B cell (primary cell): ENCODE data around the gene ATP6V1F. TPM values are rescaled to one million over a fixed set of nuclear protein-coding genes. Genes with fewer than 3 reads are reported as not detected.

Experiments used
- ATAC-seq: fragments of 200-7000 bp; cut with Tn5 transposase; one replicate; pipeline ENCODE4 v1.10.0; 2021; ENCODE audit warnings: low read depth, mild to moderate bottlenecking, moderate number of reproducible peaks, moderate library complexity
- CTCF ChIA-PET: fragments of 350-600 bp; sonication (Branson Sonifier 250); formaldehyde crosslinking; loops from one replicate; lab custom pipeline; 2021; ENCODE audit warnings: antibody characterized with exemption, inconsistent platforms; lab: Charles Lee
- POLR2A ChIA-PET: fragments of 350-600 bp; sonication (Branson Sonifier 250); formaldehyde crosslinking; loops from one replicate; lab custom pipeline; 2021; ENCODE audit warnings: antibody characterized with exemption; lab: Charles Lee
- DNase-seq: peaks from one replicate; pipeline ENCODE4 v3.0.0; 2013
- H2AFZ ChIP-seq: 2 replicates; pipeline ENCODE4 v1.6.1; 2012; ENCODE audit warnings: mild to moderate bottlenecking, low read depth, low read length; ENCODE audit not compliant: insufficient read depth, poor library complexity, severe bottlenecking
- H3K27ac ChIP-seq, 2 donors: 1 replicate in 1 of 2; 2 replicates in 1 of 2; pipeline ENCODE4 v1.5.1; 2012 to 2013; ENCODE audit warnings: low read length in 2 of 2, mild to moderate bottlenecking in 2 of 2, moderate library complexity in 1 of 2
- H3K27me3 ChIP-seq, 4 experiments: fragments of 200-600 bp in 1 of 4; sonication (generic) in 1 of 4; replicated peaks in 1 of 4; 1 replicate in 2 of 4; 2 replicates in 2 of 4; pipeline versions ENCODE4 v1.6.1 to v1.7.0; 2013 to 2016; ENCODE audit warnings: low read length in 3 of 4, mild to moderate bottlenecking in 2 of 4, mixed read lengths in 1 of 4, moderate library complexity in 1 of 4; ENCODE audit not compliant: insufficient read depth in 4 of 4, control insufficient read depth in 3 of 4; ENCODE audit errors: control extremely low read depth in 1 of 4
- H3K36me3 ChIP-seq, 2 experiments: replicated peaks in 1 of 2; 1 replicate in 1 of 2; 2 replicates in 1 of 2; pipeline versions ENCODE4 v1.6.1 to v1.7.1; 2013; ENCODE audit warnings: low read length in 1 of 2; ENCODE audit not compliant: insufficient read depth in 2 of 2, control insufficient read depth in 1 of 2; ENCODE audit errors: control extremely low read depth in 1 of 2, extremely low read depth in 1 of 2
- H3K4me1 ChIP-seq, 2 donors: fragments of 200-600 bp in 1 of 2; sonication (generic) in 1 of 2; 1 replicate in 1 of 2; 2 replicates in 1 of 2; pipeline versions ENCODE4 v1.5.1 to v1.6.1; 2013 to 2017; ENCODE audit warnings: low read length in 2 of 2; ENCODE audit not compliant: control insufficient read depth in 2 of 2, insufficient read depth in 2 of 2
- H3K4me2 ChIP-seq: replicated peaks from 2 replicates; pipeline ENCODE3; 2012; ENCODE audit warnings: mild to moderate bottlenecking, low read depth, low read length; ENCODE audit not compliant: poor library complexity, severe bottlenecking
- H3K4me3 ChIP-seq, 5 experiments: fragments of 200-600 bp in 1 of 5; sonication (generic) in 1 of 5; 1 replicate in 3 of 5; 2 replicates in 2 of 5; pipeline versions ENCODE4 v1.5.1 to v1.7.0; 2011 to 2016; ENCODE audit warnings: low read length in 4 of 5, mild to moderate bottlenecking in 4 of 5, low read depth in 2 of 5, control low read depth in 1 of 5, moderate library complexity in 1 of 5; ENCODE audit not compliant: insufficient read depth in 1 of 5; ENCODE audit errors: control extremely low read depth in 1 of 5, extremely low read depth in 1 of 5
- H3K79me2 ChIP-seq: fragments of 200-600 bp; sonication (generic); one replicate; pipeline ENCODE4 v1.6.0; 2016; ENCODE audit warnings: low read length; ENCODE audit not compliant: control insufficient read depth, insufficient read depth
- H3K9ac ChIP-seq: fragments of 200-600 bp; sonication (generic); 2 replicates; pipeline ENCODE4 v1.6.1; 2017; ENCODE audit warnings: mild to moderate bottlenecking, low read length, moderate library complexity
- H3K9me3 ChIP-seq, 3 donors: one replicate each; pipeline versions ENCODE4 v1.6.1 to v1.7.1; 2013; ENCODE audit warnings: low read length in 2 of 3; ENCODE audit not compliant: control insufficient read depth in 2 of 3, insufficient read depth in 1 of 3; ENCODE audit errors: control extremely low read depth in 1 of 3
- H4K20me1 ChIP-seq: 2 replicates; pipeline ENCODE4 v1.6.0; 2012; ENCODE audit warnings: mild to moderate bottlenecking, low read length; ENCODE audit not compliant: insufficient read depth, control insufficient read depth, poor library complexity, severe bottlenecking
- H3K27ac Mint-ChIP-seq: one replicate; pipeline ENCODE4 v1.8.0; 2021; ENCODE audit warnings: mixed read lengths
- H3K27me3 Mint-ChIP-seq: one replicate; pipeline ENCODE4 v1.8.0; 2021; ENCODE audit warnings: mixed read lengths
- H3K4me1 Mint-ChIP-seq: one replicate; pipeline ENCODE4 v1.8.0; 2021; ENCODE audit warnings: mixed read lengths
- H3K4me3 Mint-ChIP-seq: one replicate; pipeline ENCODE4 v1.8.0; 2021; ENCODE audit warnings: mixed read lengths
- H3K9me3 Mint-ChIP-seq: one replicate; pipeline ENCODE4 v1.8.0; 2022; ENCODE audit warnings: mixed read lengths; ENCODE audit not compliant: insufficient read depth
- EZH2 ChIP-seq: IDR thresholded peaks from 2 replicates; pipeline ENCODE4 v1.6.1; 2012; ENCODE audit warnings: borderline replicate concordance, low read depth, mild to moderate bottlenecking, moderate library complexity, low read length; ENCODE audit not compliant: insufficient read depth, poor library complexity, severe bottlenecking
- WGBS: methylation state at CpG from one replicate; pipeline ENCODE4 v1.1.5; 2013; ENCODE audit warnings: missing lambda C conversion rate; ENCODE audit not compliant: insufficient coverage; 5-methylcytosine and 5-hydroxymethylcytosine counted together
- intact Hi-C: fragments of 100-400 bp; cut with micrococcal nuclease; formaldehyde crosslinking; loops from one replicate; pipeline ENCODE4 v1.10.0; 2022
- polyA plus RNA-seq: library from polyadenylated mRNA; depleted of rRNA; stranded (reverse); fragments of >200 nt; gene quantifications from 2 replicates; pipeline ENCODE4 v1.2.3, GENCODE V29; 2012
- total RNA-seq, 2 donors: library from RNA; stranded (reverse); fragments of 120-200 nt in 1 of 2; gene quantifications; 1 replicate in 1 of 2; 2 replicates in 1 of 2; pipeline versions ENCODE4 v1.2.3 to v1.2.4, GENCODE V29; 2013 to 2022
- TF ChIP-seq, protein P1 (sequence below): fragments of 200-600 bp; IDR thresholded peaks from one replicate; pipeline ENCODE4 v1.8.0; 2022; ENCODE audit warnings: antibody characterized with exemption, mild to moderate bottlenecking

Gene ATP6V1F
- total and polyA plus RNA-seq, 2 donors (not counting 1 experiment from before 2014, with no cell fraction given), result 81.7 to 198 TPM

DNA sequence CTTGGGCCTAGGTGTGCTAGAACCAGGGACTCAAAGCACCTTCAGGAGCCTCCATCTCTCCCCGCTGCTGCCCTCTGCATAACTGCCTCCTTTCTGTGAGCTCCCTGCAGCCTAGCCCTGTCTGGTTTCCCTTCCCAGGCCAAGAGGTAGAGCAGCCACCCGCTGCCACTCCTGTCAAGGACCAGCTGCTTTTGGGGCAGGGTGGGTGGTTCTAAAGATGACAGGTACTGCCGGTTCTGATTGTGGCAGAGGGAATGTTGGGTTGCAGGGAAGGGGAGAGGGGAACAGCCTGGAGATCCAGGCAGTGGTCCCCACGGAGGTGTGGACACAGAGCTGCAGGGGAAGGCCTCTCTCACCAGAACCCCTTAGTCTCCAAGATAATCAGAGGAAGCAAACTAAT is 36.1 kb upstream of the ATP6V1F start:
- intact Hi-C loops, result no loop called here
- no peaks in the 10 kb centered on the region for H4K20me1 ChIP-seq
- H3K4me1 ChIP-seq, result peaks cover 22 to 23% of the 10 kb centered on the region in 2 donors
- ChIA-PET CTCF (no interaction called here), POLR2A (no interaction called here)
- H3K9ac ChIP-seq, result no peak overlapping the region
- H2AFZ ChIP-seq, result no peak overlapping the region
- TF ChIP-seq, protein P1, sequence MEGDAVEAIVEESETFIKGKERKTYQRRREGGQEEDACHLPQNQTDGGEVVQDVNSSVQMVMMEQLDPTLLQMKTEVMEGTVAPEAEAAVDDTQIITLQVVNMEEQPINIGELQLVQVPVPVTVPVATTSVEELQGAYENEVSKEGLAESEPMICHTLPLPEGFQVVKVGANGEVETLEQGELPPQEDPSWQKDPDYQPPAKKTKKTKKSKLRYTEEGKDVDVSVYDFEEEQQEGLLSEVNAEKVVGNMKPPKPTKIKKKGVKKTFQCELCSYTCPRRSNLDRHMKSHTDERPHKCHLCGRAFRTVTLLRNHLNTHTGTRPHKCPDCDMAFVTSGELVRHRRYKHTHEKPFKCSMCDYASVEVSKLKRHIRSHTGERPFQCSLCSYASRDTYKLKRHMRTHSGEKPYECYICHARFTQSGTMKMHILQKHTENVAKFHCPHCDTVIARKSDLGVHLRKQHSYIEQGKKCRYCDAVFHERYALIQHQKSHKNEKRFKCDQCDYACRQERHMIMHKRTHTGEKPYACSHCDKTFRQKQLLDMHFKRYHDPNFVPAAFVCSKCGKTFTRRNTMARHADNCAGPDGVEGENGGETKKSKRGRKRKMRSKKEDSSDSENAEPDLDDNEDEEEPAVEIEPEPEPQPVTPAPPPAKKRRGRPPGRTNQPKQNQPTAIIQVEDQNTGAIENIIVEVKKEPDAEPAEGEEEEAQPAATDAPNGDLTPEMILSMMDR, result no peak
- no peak for TF ChIP-seq EZH2
- ATAC-seq (no peak), DNase-seq (no peak)
- H3K27ac ChIP-seq, result no peak overlapping the region
- H3K27me3 ChIP-seq, result peaks cover 0 to 39% (median 18%) of the 10 kb centered on the region in 4 experiments
- no peaks in the 10 kb centered on the region for H3K36me3 ChIP-seq
- H3K4me3 ChIP-seq, result no peak overlapping the region
- no peak overlapping the region for H3K4me2 ChIP-seq
- peaks cover 0 to 7% (median 0%) of the 10 kb centered on the region in 3 donors for H3K9me3 ChIP-seq
- no peaks in the 10 kb centered on the region for H3K9me3 Mint-ChIP-seq
- H3K4me3 Mint-ChIP-seq, result no peak overlapping the region
- WGBS, result 92% methylated on average over 3 of the region's 4 CpGs
- H3K79me2 ChIP-seq, result no peaks in the 10 kb centered on the region
- H3K27ac Mint-ChIP-seq, result no peak overlapping the region
- H3K27me3 Mint-ChIP-seq, result peaks cover 40% of the 10 kb centered on the region
- peaks cover 17% of the 10 kb centered on the region for H3K4me1 Mint-ChIP-seq

GRCh38 chr7:128826916-128827247 is 35.8 kb upstream of the ATP6V1F start:
- Histone ChIP-seq H3K36me3 (no peaks in the 10 kb centered on the region), H3K79me2 (no peaks in the 10 kb centered on the region), H2AFZ (no peak overlapping the region), H3K27ac (no peak overlapping the region), H3K4me3 (no peak overlapping the region), H4K20me1 (no peaks in the 10 kb centered on the region), H3K9me3 (peaks cover 0 to 7% (median 0%) of the 10 kb centered on the region in 3 donors), H3K27me3 (peaks cover 0 to 43% (median 20%) of the 10 kb centered on the region in 4 experiments), H3K4me2 (no peak overlapping the region), H3K9ac (no peak overlapping the region), H3K4me1 (peaks cover 26% of the 10 kb centered on the region in 2 donors)
- ATAC-seq (no peak), DNase-seq (no peak)
- Mint-ChIP-seq H3K9me3 (no peaks in the 10 kb centered on the region), H3K4me1 (peaks cover 20% of the 10 kb centered on the region), H3K27ac (no peak overlapping the region), H3K27me3 (peaks cover 43% of the 10 kb centered on the region), H3K4me3 (no peak overlapping the region)
- POLR2A ChIA-PET, result no interaction called here
- CTCF ChIA-PET, result no interaction called here
- WGBS, result no CpG with 5 or more reads among the region's 1 CpG
- TF ChIP-seq EZH2, result no peak
- TF ChIP-seq, protein P1, result no peak
- intact Hi-C loops, result no loop called here
